Activated naive CD8-positive, alpha-beta T cell treated with anti-CD3 and anti-CD28 coated beads, Interleukin-2, amount 50 U/mL, for 24 hours (primary cell): ENCODE measurements around the gene MEIOSIN.
A peak's percentile ranks its signal among the peaks of the same experiment; 100 is the strongest.

ENCODE experiments used
- ATAC-seq: fragments of 150-1000 bp; cut with Tn5 transposase; one replicate; pipeline ENCODE4 v1.10.0; 2021
- DNase-seq: peaks from one replicate; pipeline ENCODE4 v3.0.0; 2021
- H3K27ac Mint-ChIP-seq: one replicate; pipeline ENCODE4 v1.8.0; 2021; ENCODE audit warnings: mild to moderate bottlenecking, mixed read lengths
- H3K27me3 Mint-ChIP-seq: one replicate; pipeline ENCODE4 v1.8.0; 2021; ENCODE audit warnings: mixed read lengths
- H3K36me3 Mint-ChIP-seq: one replicate; pipeline ENCODE4 v1.8.0; 2021; ENCODE audit warnings: low read depth, mixed read lengths
- H3K4me1 Mint-ChIP-seq: one replicate; pipeline ENCODE4 v1.8.0; 2021; ENCODE audit warnings: mixed read lengths
- H3K4me3 Mint-ChIP-seq: one replicate; pipeline ENCODE4 v1.8.0; 2021; ENCODE audit warnings: mild to moderate bottlenecking, moderate library complexity, mixed read lengths
- H3K9me3 Mint-ChIP-seq: one replicate; pipeline ENCODE4 v1.8.0; 2021; ENCODE audit warnings: mixed read lengths

Gene MEIOSIN

DNA sequence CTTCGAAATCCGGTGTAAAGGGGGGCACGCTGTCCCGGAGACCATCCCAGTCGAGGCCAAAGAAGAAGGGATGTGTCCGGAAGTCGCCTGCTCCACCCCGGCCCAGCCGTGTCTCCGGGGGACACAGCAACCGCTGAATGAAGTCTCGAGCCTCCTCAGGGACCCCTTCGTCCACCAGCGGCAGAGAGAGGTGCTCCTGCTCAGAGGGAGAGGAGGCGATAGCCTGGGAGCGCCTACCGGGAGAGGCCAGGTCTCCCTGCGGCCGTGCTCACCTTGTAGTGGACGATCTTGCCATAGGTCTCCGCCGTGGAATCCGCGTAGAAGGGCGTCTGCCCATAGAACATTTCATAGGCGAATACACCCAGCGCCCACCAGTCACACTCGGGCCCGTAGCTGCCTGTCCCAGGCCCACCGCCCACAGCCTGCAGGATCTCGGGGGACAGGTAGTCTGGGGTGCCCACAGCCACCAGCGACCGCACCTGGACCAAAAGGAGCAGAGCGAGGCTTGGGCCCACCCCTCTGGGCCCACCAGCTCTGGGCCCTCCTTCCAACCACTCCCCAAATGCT lies 44.2 kb downstream of the MEIOSIN start:
- peaks cover 18% of the 10 kb centered on the region for H3K36me3 Mint-ChIP-seq
- no peak for ATAC-seq

DNA sequence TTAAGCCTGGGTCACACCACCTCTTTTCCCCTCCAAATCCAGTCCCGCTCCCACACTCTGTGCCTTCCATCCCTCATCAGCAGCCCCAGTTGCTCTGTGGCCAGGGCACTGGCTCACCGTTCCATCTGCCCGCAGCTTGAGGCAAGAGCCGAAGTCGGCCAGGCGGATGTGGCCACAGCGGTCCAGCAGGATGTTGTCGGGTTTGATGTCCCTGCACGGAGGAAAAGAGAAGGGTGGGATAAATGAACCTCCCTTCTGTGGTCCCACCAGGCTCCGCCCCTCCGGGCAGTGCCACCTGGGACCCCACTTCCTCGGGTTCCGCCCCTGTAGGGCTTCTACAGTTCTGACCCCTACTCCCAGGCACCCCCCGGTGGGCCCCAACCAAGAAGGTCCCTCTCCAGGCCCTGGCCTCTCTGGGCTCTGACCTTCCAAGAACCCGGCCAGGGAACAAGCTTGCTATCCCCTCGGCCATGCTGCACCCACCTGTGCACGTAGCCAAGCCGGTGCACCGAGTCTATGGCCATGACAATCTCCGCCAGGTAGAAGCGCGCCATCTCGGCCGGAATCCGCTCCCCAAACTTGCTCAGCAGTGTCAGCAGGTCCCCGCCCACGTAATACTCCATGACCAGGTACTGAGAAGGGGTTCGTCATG lies 44.9 kb downstream of the MEIOSIN start:
- Mint-ChIP-seq H3K36me3 (peaks cover 18% of the 10 kb centered on the region), H3K27ac (no peak overlapping the region), H3K9me3 (no peaks in the 10 kb centered on the region), H3K4me1 (peaks cover 13% of the 10 kb centered on the region), H3K4me3 (peak overlapping the region; percentile 66), H3K27me3 (peaks cover 22% of the 10 kb centered on the region)
- DNase-seq (no peak), ATAC-seq (no peak)

More for the DNA sequence above, 44.2 kb downstream of the MEIOSIN start:
- DNase-seq: no peak
- Mint-ChIP-seq H3K4me3 (no peak overlapping the region), H3K4me1 (peaks cover 13% of the 10 kb centered on the region), H3K27me3 (peaks cover 22% of the 10 kb centered on the region), H3K27ac (no peak overlapping the region), H3K9me3 (no peaks in the 10 kb centered on the region)

DNA sequence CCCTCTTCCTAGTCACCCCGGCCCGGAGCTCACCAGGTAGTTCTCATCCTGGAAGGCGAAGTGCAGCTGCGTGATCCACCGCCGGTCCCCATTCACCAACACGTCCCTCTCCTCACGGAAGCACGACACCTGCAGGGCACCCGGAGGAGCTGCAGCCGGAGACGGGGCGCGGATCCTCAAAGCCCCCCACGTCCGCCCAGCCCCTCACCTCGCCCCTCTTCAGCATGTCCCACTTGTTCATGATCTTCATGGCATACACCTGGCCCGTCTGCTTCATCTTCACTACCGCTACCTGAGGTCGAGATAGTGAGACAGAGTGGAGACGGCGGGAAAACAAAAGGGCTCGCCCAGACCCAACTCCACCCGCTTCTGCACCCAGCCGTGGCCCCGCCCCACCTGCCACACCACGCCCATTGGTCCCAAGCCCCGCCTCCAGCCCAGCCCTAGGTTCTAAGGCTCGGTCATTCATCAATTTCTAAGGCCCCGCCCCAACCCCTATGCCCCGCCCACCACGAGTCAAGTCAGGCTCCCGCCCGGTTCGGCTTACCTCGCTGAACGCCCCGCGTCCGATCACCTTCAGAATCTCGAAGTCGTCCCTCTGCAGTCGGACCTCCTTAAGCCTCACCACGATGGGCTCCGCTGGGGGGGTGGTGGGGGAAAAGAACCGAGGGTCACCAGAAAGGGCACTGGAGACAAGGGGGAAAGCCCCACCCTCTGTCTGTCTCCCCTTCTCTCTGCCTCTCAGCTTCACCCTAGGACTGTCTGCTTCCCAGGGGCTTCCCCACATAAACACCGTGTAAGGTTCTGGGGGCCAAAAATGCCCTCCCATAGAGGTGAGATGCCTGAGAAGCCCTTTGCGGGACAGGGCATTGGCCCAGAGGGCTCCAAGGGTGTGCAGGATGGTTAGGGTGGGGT lies 46.2 kb downstream of the MEIOSIN start:
- Mint-ChIP-seq H3K4me3 (peak overlapping the region; percentile 66), H3K36me3 (peaks cover 18% of the 10 kb centered on the region), H3K27me3 (peaks cover 22% of the 10 kb centered on the region), H3K9me3 (no peaks in the 10 kb centered on the region), H3K4me1 (peaks cover 13% of the 10 kb centered on the region), H3K27ac (no peak overlapping the region)
- DNase-seq (peak; percentile 92), ATAC-seq (peak; percentile 84)

DNA sequence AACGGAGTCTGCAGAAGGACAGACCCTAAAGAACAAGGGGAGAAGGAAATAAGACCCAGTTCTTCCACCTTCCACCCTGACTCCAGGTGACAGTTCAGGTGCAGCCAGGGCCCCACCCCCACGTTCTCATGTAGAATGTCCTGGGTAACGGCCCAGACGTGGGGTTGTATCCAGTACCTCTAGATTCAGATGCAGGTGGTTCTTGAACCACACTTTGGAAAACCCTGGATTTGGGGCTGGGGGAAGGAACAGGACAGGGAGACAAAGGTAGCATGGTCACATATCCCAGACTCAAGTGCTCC lies 46.9 kb downstream of the MEIOSIN start:
- Mint-ChIP-seq H3K27me3 (peaks cover 22% of the 10 kb centered on the region), H3K36me3 (peaks cover 18% of the 10 kb centered on the region), H3K4me3 (no peak overlapping the region), H3K27ac (no peak overlapping the region), H3K9me3 (no peaks in the 10 kb centered on the region), H3K4me1 (peaks cover 13% of the 10 kb centered on the region)
- no peak for ATAC-seq
- DNase-seq: no peak

DNA sequence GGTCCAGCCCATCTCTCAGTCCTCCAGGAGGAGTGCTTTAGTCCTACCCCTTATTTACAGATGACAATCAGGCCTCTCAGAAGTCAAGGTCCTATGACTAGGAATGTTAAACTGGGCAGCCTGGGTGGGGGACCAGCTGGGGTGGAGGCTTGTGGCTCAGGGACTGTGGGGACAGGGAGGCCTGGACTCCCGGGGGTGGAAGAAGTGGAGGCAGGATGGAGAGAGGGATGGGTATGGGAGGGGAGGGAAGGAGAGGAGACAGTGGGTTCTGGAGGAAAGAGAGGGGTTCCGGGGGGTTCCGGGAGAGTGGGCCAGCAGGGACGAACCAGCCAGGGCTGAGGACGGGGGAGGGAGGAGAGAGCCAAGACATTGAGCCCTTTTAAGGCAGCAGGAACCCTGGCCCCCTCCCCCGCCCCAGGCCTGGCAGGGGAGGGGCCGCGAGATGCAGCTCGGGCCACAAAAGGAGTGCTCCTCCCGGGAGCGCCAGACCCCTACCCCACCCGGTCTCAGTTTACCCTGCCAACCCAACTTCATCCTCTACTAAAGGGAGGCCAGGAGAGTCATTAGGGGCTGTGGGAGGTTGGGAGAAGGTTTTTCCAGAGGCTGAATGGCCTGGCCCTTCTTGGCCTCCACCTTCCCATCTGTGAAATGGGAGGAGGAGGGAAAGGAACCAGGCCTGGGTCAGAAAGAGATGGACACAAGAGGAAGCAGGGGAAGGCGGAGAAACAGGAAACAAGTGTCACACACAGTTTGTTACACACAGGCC lies 47.4 kb downstream of the MEIOSIN start:
- Mint-ChIP-seq H3K9me3 (no peaks in the 10 kb centered on the region), H3K36me3 (peaks cover 18% of the 10 kb centered on the region), H3K27ac (no peak overlapping the region), H3K4me1 (peaks cover 13% of the 10 kb centered on the region), H3K4me3 (no peak overlapping the region), H3K27me3 (peaks cover 22% of the 10 kb centered on the region)
- no peak for DNase-seq
- ATAC-seq: no peak

DNA sequence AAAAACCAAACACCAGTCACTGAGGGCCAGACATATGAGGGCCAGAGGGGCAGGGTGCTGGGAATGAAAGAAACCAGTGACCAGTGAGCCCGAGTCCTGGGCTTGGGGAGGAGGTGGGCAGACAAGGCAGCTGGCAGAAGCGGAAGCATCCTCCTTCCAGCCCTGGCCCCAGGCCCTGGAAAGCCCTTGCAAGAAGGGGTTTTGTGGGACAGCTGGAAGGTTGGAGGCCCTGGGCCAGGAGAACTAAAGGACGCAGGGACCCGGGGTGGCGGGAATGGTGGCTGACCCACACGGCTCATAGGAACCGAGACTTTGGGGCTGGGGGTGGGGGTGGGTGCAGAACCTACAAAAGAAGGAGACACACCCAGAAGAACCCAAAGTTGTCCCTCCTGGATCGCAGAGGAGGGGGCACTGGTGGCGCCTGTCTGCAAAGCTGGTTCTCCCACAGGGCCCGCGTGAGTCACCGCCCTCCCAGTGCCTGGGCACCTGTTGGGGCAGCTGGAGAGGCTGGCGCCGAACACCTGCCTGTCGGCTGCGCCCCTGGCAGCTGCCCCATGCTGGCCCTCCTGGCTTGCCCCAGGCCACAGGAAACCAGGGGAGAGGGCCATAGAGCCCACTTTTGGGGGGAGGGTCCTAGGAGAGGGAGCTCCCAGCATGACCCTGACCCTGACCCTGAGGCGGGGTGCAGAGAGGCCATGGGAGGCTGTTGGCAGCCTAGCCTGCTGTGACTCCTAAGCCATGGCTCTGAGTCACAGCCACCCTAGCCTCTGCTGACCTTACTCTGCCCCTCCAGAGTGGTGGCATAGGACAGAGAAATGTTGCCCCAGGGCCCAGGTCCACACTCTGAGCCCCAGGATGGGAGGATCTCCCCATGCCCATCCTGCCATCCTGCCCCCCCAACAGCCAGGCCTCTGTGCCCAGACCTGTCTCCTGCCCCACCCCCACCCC lies 48.2 kb downstream of the MEIOSIN start:
- DNase-seq: no peak
- Mint-ChIP-seq H3K27ac (no peak overlapping the region), H3K9me3 (no peaks in the 10 kb centered on the region), H3K27me3 (peaks cover 22% of the 10 kb centered on the region), H3K4me3 (no peak overlapping the region), H3K36me3 (peaks cover 22% of the 10 kb centered on the region), H3K4me1 (peaks cover 13% of the 10 kb centered on the region)
- no peak for ATAC-seq

DNA sequence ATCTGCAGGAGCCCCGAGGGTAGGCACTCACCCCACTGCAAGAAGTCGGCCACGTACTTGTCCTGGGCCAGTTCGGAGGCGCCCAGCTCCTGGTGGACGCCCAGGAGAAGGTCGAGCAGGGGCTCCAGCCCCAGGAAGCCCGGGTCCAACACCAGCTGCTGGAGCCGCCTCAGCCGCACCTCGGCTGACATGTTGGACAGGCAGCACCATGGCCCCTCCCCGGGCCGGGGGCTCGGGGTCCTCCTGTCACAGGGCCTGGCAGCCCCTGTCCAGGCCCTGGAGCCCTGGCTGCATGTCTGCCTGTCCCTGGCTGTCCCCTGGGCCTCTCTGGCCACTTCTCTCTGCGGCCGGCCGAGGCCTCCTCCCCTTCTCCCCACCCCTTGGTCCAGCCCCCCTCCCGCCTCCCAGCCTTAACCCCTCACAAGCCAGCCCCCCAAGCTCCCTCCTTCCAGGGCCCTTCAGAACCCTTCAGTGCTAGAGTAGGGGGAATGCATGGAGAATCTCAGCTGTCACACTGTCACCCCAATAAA lies 49.0 kb downstream of the MEIOSIN start, which contains the start of gene DMPK:
Gene DMPK (minus strand): TSS at position 329 of the 530 bp plus-strand sequence. CDS start 138 bp downstream, at position 191.
- peaks cover 23% of the 10 kb centered on the region for H3K36me3 Mint-ChIP-seq
- no peak within 1 kb of the TSS for H3K27ac Mint-ChIP-seq
- peaks cover 22% of the 10 kb centered on the region for H3K27me3 Mint-ChIP-seq

DNA sequence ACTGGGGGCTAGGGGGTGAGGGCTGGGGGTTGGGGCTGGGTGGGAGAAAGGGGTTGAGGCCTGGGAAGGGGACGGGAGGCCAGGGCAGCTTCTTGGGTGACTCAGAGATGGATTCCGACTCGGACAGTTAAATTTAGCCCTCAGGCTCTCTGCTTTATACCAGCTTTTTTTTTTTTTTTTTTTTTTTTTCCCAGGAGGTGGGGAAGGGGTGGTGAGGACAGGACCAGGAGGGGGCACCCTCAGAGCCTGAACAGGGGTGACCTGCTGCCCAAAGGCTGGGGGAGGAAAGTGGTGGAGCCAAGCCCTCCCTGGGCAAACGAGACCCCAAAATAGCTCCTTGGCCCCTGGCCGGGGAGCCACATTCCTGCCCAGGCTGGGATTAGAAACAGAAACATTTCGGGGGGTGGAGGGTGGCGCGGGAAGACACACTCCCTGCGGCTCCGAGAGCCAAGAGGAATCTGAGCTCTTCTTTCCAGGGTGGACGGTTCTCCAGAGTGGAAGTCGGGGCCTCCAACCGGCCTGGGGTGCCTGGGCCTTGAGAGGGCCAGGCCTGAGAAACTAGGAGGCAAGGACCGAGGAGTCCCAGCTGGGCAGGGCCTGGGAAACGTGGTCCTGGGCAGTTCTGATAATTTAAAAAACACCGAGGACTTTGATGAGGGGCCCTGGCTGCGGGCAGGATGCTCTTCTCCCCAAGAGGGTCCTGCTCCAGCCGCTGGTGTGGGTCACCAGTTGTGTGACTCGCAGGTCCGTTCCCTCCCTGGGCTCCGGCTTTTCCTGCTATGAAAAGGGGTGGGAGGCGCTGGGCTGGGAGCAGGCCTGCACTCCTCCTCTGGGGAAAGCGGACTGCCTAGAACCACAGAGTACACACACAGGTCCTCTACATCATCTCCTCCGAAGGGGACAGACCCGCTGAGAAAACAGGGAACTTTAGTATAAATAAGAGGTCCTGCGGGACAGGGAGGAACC lies 49.9 kb downstream of the MEIOSIN start:
- H3K27ac Mint-ChIP-seq: no peak overlapping the region
- no peak for DNase-seq

More for the DNA sequence above, 49.0 kb downstream of the MEIOSIN start, which contains the start of gene DMPK:
- DNase-seq (no peak), ATAC-seq (no peak)
- peaks cover 13% of the 10 kb centered on the region for H3K4me1 Mint-ChIP-seq
- no peaks in the 10 kb centered on the region for H3K9me3 Mint-ChIP-seq
- no peak within 1 kb of the TSS for H3K4me3 Mint-ChIP-seq

DNA sequence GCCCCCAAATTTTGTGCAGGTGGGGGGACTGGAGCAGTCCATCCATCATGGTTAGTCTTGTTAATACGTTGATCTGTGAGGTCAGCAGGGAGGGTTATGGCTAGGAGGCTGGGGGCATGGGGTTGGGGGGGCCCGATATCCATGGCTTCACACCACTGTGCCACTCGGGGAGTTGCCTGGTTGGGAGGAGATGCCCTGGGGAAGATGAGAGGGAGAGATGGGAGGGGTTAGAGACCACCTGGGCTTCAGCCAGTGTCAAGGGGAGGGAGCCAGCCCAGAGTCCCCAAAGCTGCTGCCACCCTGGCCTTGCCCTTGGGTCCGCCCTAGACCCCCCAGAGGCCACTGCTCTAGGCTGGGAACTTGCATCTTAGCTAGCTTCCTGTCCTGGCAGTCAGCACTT lies 50.9 kb downstream of the MEIOSIN start:
- no peaks in the 10 kb centered on the region for H3K9me3 Mint-ChIP-seq
- H3K4me3 Mint-ChIP-seq: no peak overlapping the region
- H3K27ac Mint-ChIP-seq: no peak overlapping the region
- ATAC-seq (no peak), DNase-seq (no peak)
- H3K4me1 Mint-ChIP-seq: peaks cover 6% of the 10 kb centered on the region
- peaks cover 17% of the 10 kb centered on the region for H3K27me3 Mint-ChIP-seq
- H3K36me3 Mint-ChIP-seq: peaks cover 29% of the 10 kb centered on the region

More for the DNA sequence above, 49.9 kb downstream of the MEIOSIN start:
- ATAC-seq: no peak
- H3K4me1 Mint-ChIP-seq: peaks cover 13% of the 10 kb centered on the region
- peaks cover 22% of the 10 kb centered on the region for H3K27me3 Mint-ChIP-seq
- no peaks in the 10 kb centered on the region for H3K9me3 Mint-ChIP-seq
- H3K36me3 Mint-ChIP-seq: peaks cover 22% of the 10 kb centered on the region
- no peak overlapping the region for H3K4me3 Mint-ChIP-seq

DNA sequence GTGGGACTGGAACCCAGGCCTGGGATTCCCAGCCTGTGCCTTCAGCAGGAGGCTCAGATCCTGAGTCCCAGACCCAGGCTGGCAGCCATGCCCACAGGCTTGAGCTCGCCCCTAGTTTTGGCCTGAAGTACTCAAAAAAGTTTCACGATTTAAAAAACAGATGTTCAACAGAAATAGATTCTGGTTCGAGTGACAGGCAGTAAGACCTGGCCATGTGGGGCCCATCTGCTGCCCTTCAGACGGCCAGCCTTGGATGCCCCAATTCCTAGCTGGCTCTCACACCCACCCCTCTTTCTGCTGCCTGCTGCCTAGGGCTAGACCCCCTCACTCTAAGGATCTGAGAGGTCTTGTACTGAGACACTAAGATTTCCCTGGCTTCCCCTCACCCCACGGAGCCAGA lies 51.9 kb downstream of the MEIOSIN start:
- Mint-ChIP-seq H3K4me1 (no peaks in the 10 kb centered on the region), H3K36me3 (peaks cover 37% of the 10 kb centered on the region), H3K9me3 (no peaks in the 10 kb centered on the region), H3K27me3 (peaks cover 8% of the 10 kb centered on the region), H3K27ac (no peak overlapping the region), H3K4me3 (no peak overlapping the region)
- DNase-seq (no peak), ATAC-seq (no peak)

DNA sequence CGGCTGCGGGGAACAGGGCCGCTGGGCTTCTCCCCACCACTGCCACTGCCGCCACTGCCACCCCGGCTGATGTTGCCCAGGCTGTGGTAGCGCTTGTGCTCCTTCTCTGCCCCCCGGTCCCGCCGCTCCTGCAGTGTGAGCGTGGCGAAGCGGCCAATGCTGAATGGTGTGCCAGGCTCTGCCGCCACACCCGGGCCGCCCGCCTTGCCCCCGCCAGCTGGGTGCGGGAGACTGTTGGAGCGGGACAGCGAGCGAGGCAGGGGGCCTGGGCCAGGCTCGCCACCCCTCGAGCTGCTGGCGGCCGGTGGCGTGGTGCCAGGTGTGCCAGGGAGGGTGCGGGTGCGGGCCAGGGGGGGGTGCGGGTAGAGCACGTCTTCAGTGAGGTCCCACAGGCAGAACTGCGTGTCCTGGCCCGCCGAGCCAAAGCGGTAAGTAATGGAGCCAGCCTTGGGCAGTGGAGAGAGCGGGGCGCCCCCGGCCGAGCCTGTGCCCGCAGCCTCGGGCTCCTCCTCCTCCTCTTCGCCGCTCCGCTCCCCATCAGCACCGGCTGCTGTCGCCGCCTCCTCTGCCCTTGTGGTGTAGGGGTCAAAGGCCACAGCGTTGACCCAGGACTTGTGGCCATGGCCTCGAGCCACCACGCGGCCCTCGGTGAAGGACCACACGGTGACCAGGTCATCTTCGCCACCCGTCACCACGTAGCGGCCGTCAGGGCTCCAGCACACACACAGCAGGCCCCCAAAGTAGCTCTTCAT lies 52.7 kb downstream of the MEIOSIN start:
- peaks cover 6% of the 10 kb centered on the region for H3K4me1 Mint-ChIP-seq
- ATAC-seq (no peak), DNase-seq (no peak)
- no peaks in the 10 kb centered on the region for H3K9me3 Mint-ChIP-seq
- H3K27me3 Mint-ChIP-seq: peaks cover 4% of the 10 kb centered on the region
- H3K36me3 Mint-ChIP-seq: peaks cover 44% of the 10 kb centered on the region
- no peak overlapping the region for H3K4me3 Mint-ChIP-seq
- no peak overlapping the region for H3K27ac Mint-ChIP-seq

DNA sequence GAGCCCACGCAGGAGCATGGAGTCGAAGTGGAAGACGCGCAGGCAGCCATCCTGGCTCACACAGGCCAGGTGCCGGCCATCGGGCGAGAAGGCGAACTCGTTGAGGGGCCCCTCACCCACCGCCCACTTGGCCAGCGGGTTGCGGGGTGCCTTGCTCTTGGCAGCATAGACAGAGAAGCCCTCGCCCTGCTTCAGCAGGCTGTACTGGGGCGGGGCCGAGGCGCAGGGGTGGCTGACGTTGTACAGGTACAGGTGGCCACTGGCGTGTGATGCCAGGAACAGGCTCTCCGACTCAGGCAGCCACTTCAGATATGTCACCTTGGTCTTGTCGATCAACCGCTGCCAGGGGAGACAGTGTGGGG lies 53.3 kb downstream of the MEIOSIN start:
- peaks cover 46% of the 10 kb centered on the region for H3K36me3 Mint-ChIP-seq

More for the DNA sequence above, 53.3 kb downstream of the MEIOSIN start:
- no peak for DNase-seq
- Mint-ChIP-seq H3K27me3 (peaks cover 2% of the 10 kb centered on the region), H3K4me1 (peaks cover 12% of the 10 kb centered on the region), H3K27ac (no peak overlapping the region), H3K4me3 (no peak overlapping the region), H3K9me3 (no peaks in the 10 kb centered on the region)
- ATAC-seq: no peak
